Keratinocyte (primary cell): ENCODE results near the gene NT5DC2. TPM values are rescaled to one million over a fixed set of nuclear protein-coding genes. Genes with fewer than 3 reads are reported as not detected.

Source experiments
- DNase-seq: peaks from one replicate; pipeline ENCODE4 v3.0.0-alpha.2; 2011; ENCODE audit warnings: low read depth, missing footprints, low spot score
- FAIRE-seq: peaks from 2 replicates; lab custom pipeline; 2011; peaks lifted over from hg19 to GRCh38; lab: Jason Lieb, UNC
- H2AFZ ChIP-seq: 2 replicates; pipeline ENCODE4 v1.6.0; 2012; ENCODE audit warnings: low read length, control low read depth, inconsistent platforms; ENCODE audit not compliant: control insufficient read depth
- H3K27ac ChIP-seq: 2 replicates; pipeline ENCODE4 v1.5.1; 2011; ENCODE audit warnings: low read length; ENCODE audit not compliant: control insufficient read depth, insufficient read depth
- H3K27me3 ChIP-seq: 3 replicates; pipeline ENCODE4 v1.6.0; 2011; ENCODE audit warnings: low read length; ENCODE audit not compliant: control insufficient read depth, insufficient read depth; ENCODE audit errors: extremely low read depth
- H3K36me3 ChIP-seq, 2 experiments: 2 replicates in 1 of 2; 3 replicates in 1 of 2; pipeline ENCODE4 v1.5.1; 2011; ENCODE audit warnings: low read length in 2 of 2, mild to moderate bottlenecking in 1 of 2; ENCODE audit not compliant: control insufficient read depth in 2 of 2, insufficient read depth in 2 of 2; ENCODE audit errors: extremely low read depth in 1 of 2
- H3K4me1 ChIP-seq: 3 replicates; pipeline ENCODE4 v1.5.1; 2011; ENCODE audit warnings: low read length; ENCODE audit not compliant: control insufficient read depth, insufficient read depth; ENCODE audit errors: extremely low read depth
- H3K4me2 ChIP-seq: 3 replicates; pipeline ENCODE4 v1.6.0; 2011; ENCODE audit warnings: low read depth, low read length; ENCODE audit not compliant: control insufficient read depth, insufficient read depth; ENCODE audit errors: extremely low read depth
- H3K4me3 ChIP-seq, 3 experiments: fragments of 200-600 bp in 1 of 3; sonication (generic) in 1 of 3; 2 replicates in 2 of 3; 3 replicates in 1 of 3; pipeline ENCODE4 v1.5.1; 2011 to 2016; ENCODE audit warnings: low read length in 3 of 3, mild to moderate bottlenecking in 3 of 3, control low read depth in 2 of 3, inconsistent platforms in 1 of 3, low read depth in 1 of 3, mixed read lengths in 1 of 3, mixed run types in 1 of 3, moderate library complexity in 1 of 3; ENCODE audit not compliant: control insufficient read depth in 2 of 3, insufficient read depth in 2 of 3; ENCODE audit errors: extremely low read depth in 1 of 3
- H3K79me2 ChIP-seq: 2 replicates; pipeline ENCODE4 v1.6.0; 2012; ENCODE audit warnings: low read length; ENCODE audit not compliant: control insufficient read depth, insufficient read depth
- H3K9ac ChIP-seq: 3 replicates; pipeline ENCODE4 v1.6.0; 2011; ENCODE audit warnings: low read length; ENCODE audit not compliant: control insufficient read depth, insufficient read depth; ENCODE audit errors: extremely low read depth
- H3K9me1 ChIP-seq: 3 replicates; pipeline ENCODE4 v1.6.0; 2011; ENCODE audit warnings: low read length; ENCODE audit not compliant: control insufficient read depth, insufficient read depth; ENCODE audit errors: extremely low read depth
- H3K9me3 ChIP-seq: 2 replicates; pipeline ENCODE4 v1.5.1; 2012; ENCODE audit warnings: low read depth, low read length; ENCODE audit not compliant: control insufficient read depth
- H4K20me1 ChIP-seq: 3 replicates; pipeline ENCODE4 v1.6.0; 2011; ENCODE audit warnings: low read length; ENCODE audit not compliant: control insufficient read depth, insufficient read depth; ENCODE audit errors: extremely low read depth
- CTCF ChIP-seq, 3 experiments: IDR thresholded peaks in 1 of 3; conservative IDR thresholded peaks in 1 of 3; optimal IDR thresholded peaks in 1 of 3; 2 replicates in 2 of 3; 3 replicates in 1 of 3; pipeline versions ENCODE3 to v1.5.1; 2011; ENCODE audit warnings: low read length in 3 of 3, mild to moderate bottlenecking in 3 of 3, moderate library complexity in 2 of 3, control low read depth in 1 of 3, inconsistent platforms in 1 of 3; ENCODE audit not compliant: insufficient read depth in 2 of 3; ENCODE audit errors: extremely low read depth in 1 of 3
- EZH2 ChIP-seq: IDR thresholded peaks from one replicate; pipeline ENCODE4 v1.6.1; 2012; ENCODE audit warnings: inconsistent platforms, mild to moderate bottlenecking, low read length, moderate library complexity
- dilution Hi-C: fragments of 300-500 bp; cut with MboI; formaldehyde crosslinking; loops from one replicate; pipeline ENCODE4 v1.7.0; 2020; ENCODE audit warnings: low sequenced_read_pairs; ENCODE audit not compliant: extremely low pct_ligation_motif_present
- polyA plus RNA-seq, 5 experiments: library from polyadenylated mRNA; depleted of rRNA in 3 of 5; stranded (reverse) in 3 of 5; stranded (forward) in 1 of 5; unstranded in 1 of 5; fragments of >200 nt; gene quantifications; 1 replicate in 1 of 5; 2 replicates in 3 of 5; 3 replicates in 1 of 5; pipeline versions ENCODE4 v1.2.1 to v1.2.3, GENCODE V29; 2011 to 2012; ENCODE audit warnings: missing spikeins in 2 of 5, low read depth in 1 of 5, low replicate concordance in 1 of 5

The NT5DC2 gene
- polyA plus RNA-seq, 1 donor (not counting 4 experiments of a cell fraction or from before 2014, with no cell fraction given) = 54.7 TPM

- no peak for FAIRE-seq
- H4K20me1 ChIP-seq = no peaks in the 10 kb centered on the region
- DNase-seq = no peak
- no peaks in the 10 kb centered on the region for H3K9me3 ChIP-seq
- H3K27ac ChIP-seq = no peak overlapping the region
- no peak for TF ChIP-seq EZH2
- TF ChIP-seq CTCF (optimal IDR thresholded peaks at IDR 0.05 in 1 of 3, IDR thresholded peaks at IDR 0.05 in 1 of 3, conservative IDR thresholded peaks at IDR 0.05 in 1 of 3; ENCODE audit: extremely low read depth in 1 of 3, insufficient read depth in 2 of 3, low read length in 3 of 3) = no peak
- H2AFZ ChIP-seq = no peak overlapping the region
- H3K27me3 ChIP-seq = no peaks in the 10 kb centered on the region
- peaks cover 12% of the 10 kb centered on the region for H3K4me1 ChIP-seq
- H3K36me3 ChIP-seq = peaks cover 50 to 59% of the 10 kb centered on the region in 2 experiments
- dilution Hi-C loops = no loop called here
- H3K4me2 ChIP-seq = no peak overlapping the region
- H3K9ac ChIP-seq = no peak overlapping the region
- no peaks in the 10 kb centered on the region for H3K9me1 ChIP-seq
- H3K79me2 ChIP-seq = no peaks in the 10 kb centered on the region
- no peak overlapping the region for H3K4me3 ChIP-seq
Observed at GRCh38 chr3:52480768-52481715, 52.6 kb downstream of the NT5DC2 start.

GRCh38 chr3:52479877-52480575, 53.6 kb downstream of the NT5DC2 start:
- dilution Hi-C loops = no loop called here
- Histone ChIP-seq H3K4me3 (no peak overlapping the region), H3K9ac (no peak overlapping the region), H4K20me1 (no peaks in the 10 kb centered on the region), H3K4me2 (no peak overlapping the region), H3K4me1 (peaks cover 12% of the 10 kb centered on the region), H3K79me2 (no peaks in the 10 kb centered on the region), H3K27me3 (no peaks in the 10 kb centered on the region), H2AFZ (no peak overlapping the region), H3K36me3 (peaks cover 53 to 62% of the 10 kb centered on the region in 2 experiments), H3K9me3 (no peaks in the 10 kb centered on the region), H3K9me1 (no peaks in the 10 kb centered on the region), H3K27ac (no peak overlapping the region)
- TF ChIP-seq CTCF (optimal IDR thresholded peaks at IDR 0.05 in 1 of 3, IDR thresholded peaks at IDR 0.05 in 1 of 3, conservative IDR thresholded peaks at IDR 0.05 in 1 of 3; ENCODE audit: extremely low read depth in 1 of 3, insufficient read depth in 2 of 3, low read length in 3 of 3) = no peak
- no peak for DNase-seq
- no peak for FAIRE-seq
